ENCODE data around the gene GLIPR2.

DNA sequence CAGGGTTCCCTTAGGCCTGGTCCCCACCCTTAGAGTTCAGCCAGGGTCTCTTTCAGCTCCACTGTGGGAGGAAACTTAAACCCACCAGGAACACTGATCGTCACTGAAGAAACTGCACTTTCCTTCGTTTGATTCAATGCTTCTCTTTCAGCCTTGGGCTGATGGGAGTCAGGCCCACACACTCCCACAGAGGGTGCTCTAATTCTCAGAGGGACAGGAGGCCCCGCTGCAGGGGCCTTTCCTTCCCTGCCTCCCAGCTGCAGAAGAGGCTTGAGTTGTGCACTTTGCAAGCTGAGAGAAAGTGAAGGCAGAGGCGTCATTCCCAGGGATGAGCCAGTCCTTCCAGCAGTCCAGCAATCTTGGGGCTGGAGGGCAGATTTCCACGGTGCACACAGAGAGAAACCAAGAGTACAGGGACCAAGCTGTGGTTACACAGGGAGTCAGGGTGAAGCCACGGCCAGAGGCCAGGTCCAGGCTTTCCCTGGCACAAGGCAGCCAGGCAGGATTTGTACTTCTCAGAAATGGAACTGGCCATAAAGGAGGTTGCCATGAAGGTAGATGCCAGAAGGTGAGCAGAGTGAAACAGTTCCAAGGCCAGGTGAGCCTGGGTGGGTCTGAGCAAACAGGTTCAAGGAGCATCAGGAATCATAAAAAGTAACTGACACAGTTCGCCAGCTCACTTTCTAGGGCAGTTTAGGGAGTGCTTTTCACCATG is 10.4 kb upstream of the GLIPR2 start:
- TF ChIP-seq TCF7L2 (IDR thresholded peaks at IDR 0.05; ENCODE audit: borderline replicate concordance, low read depth, low read length) (no peak), YY1 (tag by site-specific recombination; IDR thresholded peaks at IDR 0.05) (no peak), ZBTB17 (tag by site-specific recombination; IDR thresholded peaks at IDR 0.05) (no peak)
- TF ChIP-seq, protein P1, sequence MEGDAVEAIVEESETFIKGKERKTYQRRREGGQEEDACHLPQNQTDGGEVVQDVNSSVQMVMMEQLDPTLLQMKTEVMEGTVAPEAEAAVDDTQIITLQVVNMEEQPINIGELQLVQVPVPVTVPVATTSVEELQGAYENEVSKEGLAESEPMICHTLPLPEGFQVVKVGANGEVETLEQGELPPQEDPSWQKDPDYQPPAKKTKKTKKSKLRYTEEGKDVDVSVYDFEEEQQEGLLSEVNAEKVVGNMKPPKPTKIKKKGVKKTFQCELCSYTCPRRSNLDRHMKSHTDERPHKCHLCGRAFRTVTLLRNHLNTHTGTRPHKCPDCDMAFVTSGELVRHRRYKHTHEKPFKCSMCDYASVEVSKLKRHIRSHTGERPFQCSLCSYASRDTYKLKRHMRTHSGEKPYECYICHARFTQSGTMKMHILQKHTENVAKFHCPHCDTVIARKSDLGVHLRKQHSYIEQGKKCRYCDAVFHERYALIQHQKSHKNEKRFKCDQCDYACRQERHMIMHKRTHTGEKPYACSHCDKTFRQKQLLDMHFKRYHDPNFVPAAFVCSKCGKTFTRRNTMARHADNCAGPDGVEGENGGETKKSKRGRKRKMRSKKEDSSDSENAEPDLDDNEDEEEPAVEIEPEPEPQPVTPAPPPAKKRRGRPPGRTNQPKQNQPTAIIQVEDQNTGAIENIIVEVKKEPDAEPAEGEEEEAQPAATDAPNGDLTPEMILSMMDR (tag by site-specific recombination; IDR thresholded peaks at IDR 0.05), result no peak
- TF ChIP-seq, protein P2, sequence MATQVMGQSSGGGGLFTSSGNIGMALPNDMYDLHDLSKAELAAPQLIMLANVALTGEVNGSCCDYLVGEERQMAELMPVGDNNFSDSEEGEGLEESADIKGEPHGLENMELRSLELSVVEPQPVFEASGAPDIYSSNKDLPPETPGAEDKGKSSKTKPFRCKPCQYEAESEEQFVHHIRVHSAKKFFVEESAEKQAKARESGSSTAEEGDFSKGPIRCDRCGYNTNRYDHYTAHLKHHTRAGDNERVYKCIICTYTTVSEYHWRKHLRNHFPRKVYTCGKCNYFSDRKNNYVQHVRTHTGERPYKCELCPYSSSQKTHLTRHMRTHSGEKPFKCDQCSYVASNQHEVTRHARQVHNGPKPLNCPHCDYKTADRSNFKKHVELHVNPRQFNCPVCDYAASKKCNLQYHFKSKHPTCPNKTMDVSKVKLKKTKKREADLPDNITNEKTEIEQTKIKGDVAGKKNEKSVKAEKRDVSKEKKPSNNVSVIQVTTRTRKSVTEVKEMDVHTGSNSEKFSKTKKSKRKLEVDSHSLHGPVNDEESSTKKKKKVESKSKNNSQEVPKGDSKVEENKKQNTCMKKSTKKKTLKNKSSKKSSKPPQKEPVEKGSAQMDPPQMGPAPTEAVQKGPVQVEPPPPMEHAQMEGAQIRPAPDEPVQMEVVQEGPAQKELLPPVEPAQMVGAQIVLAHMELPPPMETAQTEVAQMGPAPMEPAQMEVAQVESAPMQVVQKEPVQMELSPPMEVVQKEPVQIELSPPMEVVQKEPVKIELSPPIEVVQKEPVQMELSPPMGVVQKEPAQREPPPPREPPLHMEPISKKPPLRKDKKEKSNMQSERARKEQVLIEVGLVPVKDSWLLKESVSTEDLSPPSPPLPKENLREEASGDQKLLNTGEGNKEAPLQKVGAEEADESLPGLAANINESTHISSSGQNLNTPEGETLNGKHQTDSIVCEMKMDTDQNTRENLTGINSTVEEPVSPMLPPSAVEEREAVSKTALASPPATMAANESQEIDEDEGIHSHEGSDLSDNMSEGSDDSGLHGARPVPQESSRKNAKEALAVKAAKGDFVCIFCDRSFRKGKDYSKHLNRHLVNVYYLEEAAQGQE (tag by site-specific recombination; IDR thresholded peaks at IDR 0.05), result no peak

Data from HEK293 (cell line).